HUES64 (cell line): ENCODE results near the gene DENND2C.

Experiments
- H3K27ac ChIP-seq: 2 replicates; pipeline ENCODE4 v1.7.0; 2013; ENCODE audit warnings: low read depth, low read length, inconsistent platforms
- H3K27me3 ChIP-seq: 2 replicates; pipeline ENCODE4 v1.6.1; 2013; ENCODE audit warnings: mild to moderate bottlenecking, low read length; ENCODE audit not compliant: insufficient read depth
- H3K36me3 ChIP-seq: 2 replicates; pipeline ENCODE4 v1.6.1; 2013; ENCODE audit warnings: mild to moderate bottlenecking, low read length; ENCODE audit not compliant: insufficient read depth
- H3K4me1 ChIP-seq: 2 replicates; pipeline ENCODE4 v1.6.1; 2013; ENCODE audit warnings: mild to moderate bottlenecking, low read length, moderate library complexity; ENCODE audit not compliant: insufficient read depth
- H3K4me3 ChIP-seq: 2 replicates; pipeline ENCODE4 v1.5.1; 2013; ENCODE audit warnings: mild to moderate bottlenecking, low read length, moderate library complexity
- H3K9ac ChIP-seq: 2 replicates; pipeline ENCODE4 v1.6.1; 2013; ENCODE audit warnings: mild to moderate bottlenecking, low read depth, low read length
- H3K9me3 ChIP-seq: 2 replicates; pipeline ENCODE4 v1.6.1; 2013; ENCODE audit warnings: low read depth, low read length; ENCODE audit not compliant: insufficient read depth
- WGBS: fragments of 150-250, 120-280 bp; methylation state at CpG from one replicate; pipeline ENCODE4 v1.1.7; 2013; ENCODE audit warnings: missing lambda C conversion rate; 5-methylcytosine and 5-hydroxymethylcytosine counted together

DENND2C gene

DNA sequence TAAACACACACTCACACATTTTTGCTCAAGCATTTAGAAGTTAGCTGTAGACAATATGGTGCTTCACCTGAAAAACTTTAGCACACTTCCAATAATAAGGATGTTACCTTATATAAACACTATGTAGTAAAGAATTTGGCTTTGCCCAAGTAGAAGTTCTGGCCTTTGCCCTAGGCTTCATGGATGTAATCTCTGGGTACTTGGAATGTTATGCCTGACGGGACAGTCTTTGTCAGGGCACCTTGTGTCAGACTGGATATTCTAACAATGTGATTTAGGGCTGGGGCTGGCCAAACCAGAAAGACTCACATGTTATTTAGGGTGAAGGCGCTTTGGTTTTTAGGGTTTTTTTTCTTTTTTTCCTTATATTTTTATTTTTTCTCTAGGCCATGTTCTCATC, 124.1 kb downstream of the DENND2C start:
- Histone ChIP-seq H3K9me3 (no peaks in the 10 kb centered on the region), H3K9ac (no peak overlapping the region), H3K36me3 (no peaks in the 10 kb centered on the region), H3K27me3 (no peaks in the 10 kb centered on the region), H3K27ac (no peak overlapping the region), H3K4me1 (no peaks in the 10 kb centered on the region), H3K4me3 (no peak overlapping the region)
- 91% methylated on average over 1 of the region's 2 CpGs for WGBS

DNA sequence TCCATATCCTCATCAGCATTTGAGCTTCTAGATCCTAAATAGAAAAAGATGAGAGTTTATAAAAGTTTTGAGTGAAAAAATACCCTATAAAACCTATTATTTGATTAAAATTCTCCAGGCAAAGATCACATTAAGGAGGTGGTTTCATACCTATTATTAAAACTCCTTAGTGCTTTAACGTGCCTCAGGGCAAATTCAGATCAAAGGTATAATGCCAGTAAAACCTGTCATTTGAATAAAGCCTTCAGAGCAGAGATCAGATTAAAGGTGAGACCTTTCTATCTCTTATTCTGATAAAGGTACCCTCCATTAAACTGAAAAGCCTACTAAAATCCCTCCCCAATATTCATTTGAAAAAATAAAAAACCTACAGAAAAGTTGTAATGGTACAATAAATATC, 124.5 kb downstream of the DENND2C start:
- WGBS = 93% methylated on average over 1 of the region's 1 CpG
- Histone ChIP-seq H3K27me3 (no peaks in the 10 kb centered on the region), H3K9ac (no peak overlapping the region), H3K4me3 (no peak overlapping the region), H3K27ac (no peak overlapping the region), H3K4me1 (no peaks in the 10 kb centered on the region), H3K36me3 (no peaks in the 10 kb centered on the region), H3K9me3 (no peaks in the 10 kb centered on the region)

DNA sequence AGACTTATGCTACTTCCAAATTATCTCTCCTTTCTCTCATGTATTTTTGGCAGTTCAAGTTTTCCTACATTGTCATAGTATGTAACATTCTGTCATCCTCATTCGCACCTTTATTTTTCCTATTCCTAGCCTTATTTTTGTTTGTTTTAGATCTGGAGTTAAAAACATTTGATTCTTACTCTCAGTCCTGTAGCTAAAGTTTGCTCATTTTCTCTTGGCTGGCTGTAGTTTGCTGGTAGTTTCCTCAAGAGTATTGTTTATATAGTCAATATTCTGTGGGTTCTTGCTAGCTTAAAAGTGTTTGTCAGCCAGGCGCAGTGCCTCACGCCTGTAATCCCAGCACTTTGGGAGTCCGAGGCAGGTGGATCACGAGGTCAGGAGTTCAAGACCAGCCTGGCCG, 129.0 kb downstream of the DENND2C start:
- no peak overlapping the region for H3K27ac ChIP-seq
- 83% methylated on average over 5 of the region's 6 CpGs for WGBS

GRCh38 chr1:114540272-114540671, 129.6 kb downstream of the DENND2C start:
- H3K4me3 ChIP-seq = no peak overlapping the region
- no peaks in the 10 kb centered on the region for H3K4me1 ChIP-seq
- no peaks in the 10 kb centered on the region for H3K36me3 ChIP-seq
- no peak overlapping the region for H3K9ac ChIP-seq
- H3K27ac ChIP-seq = no peak overlapping the region
- no peaks in the 10 kb centered on the region for H3K9me3 ChIP-seq
- 86% methylated on average over 3 of the region's 3 CpGs for WGBS
- H3K27me3 ChIP-seq = no peaks in the 10 kb centered on the region

More for the DNA sequence above, 129.0 kb downstream of the DENND2C start:
- Histone ChIP-seq H3K36me3 (no peaks in the 10 kb centered on the region), H3K9me3 (no peaks in the 10 kb centered on the region), H3K27me3 (no peaks in the 10 kb centered on the region), H3K4me1 (no peaks in the 10 kb centered on the region), H3K4me3 (no peak overlapping the region), H3K9ac (no peak overlapping the region)

DNA sequence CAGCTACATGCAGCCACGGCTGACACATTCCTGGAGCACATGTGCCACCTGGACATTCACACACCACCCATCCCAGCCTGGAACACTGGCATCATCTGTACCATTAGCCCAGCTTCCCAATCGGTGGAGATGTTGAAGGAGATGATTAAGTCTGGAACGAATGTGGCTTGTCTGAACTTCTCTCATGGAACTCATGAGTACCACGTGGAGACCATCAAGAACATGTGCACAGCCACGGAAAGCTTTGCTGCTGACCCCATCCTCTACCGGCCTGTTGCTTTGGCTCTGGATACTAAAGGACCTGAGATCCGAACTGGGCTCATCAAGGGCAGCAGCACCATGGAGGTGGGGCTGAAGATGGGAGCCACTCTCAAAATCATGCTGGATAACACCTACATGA, 133.8 kb downstream of the DENND2C start:
- H3K9ac ChIP-seq = no peak overlapping the region
- H3K27me3 ChIP-seq = no peaks in the 10 kb centered on the region
- H3K4me3 ChIP-seq = no peak overlapping the region
- no peaks in the 10 kb centered on the region for H3K9me3 ChIP-seq
- no peak overlapping the region for H3K27ac ChIP-seq
- no peaks in the 10 kb centered on the region for H3K36me3 ChIP-seq
- H3K4me1 ChIP-seq = no peaks in the 10 kb centered on the region
- WGBS = 94% methylated on average over 7 of the region's 7 CpGs

- no peaks in the 10 kb centered on the region for H3K9me3 ChIP-seq
- no peak overlapping the region for H3K9ac ChIP-seq
- no peaks in the 10 kb centered on the region for H3K36me3 ChIP-seq
- no peak overlapping the region for H3K27ac ChIP-seq
- 83% methylated on average over 1 of the region's 1 CpG for WGBS
- H3K4me3 ChIP-seq = no peak overlapping the region
- no peaks in the 10 kb centered on the region for H3K4me1 ChIP-seq
- no peaks in the 10 kb centered on the region for H3K27me3 ChIP-seq
These were observed 134.4 kb downstream of the DENND2C start for GRCh38 chr1:114535401-114535800.
